GM23338 (cell line): ENCODE measurements around the gene SLAMF9.

Experiments
- EZH2 ChIP-seq: fragments of 200-600 bp; sonication (generic); IDR thresholded peaks from one replicate; pipeline ENCODE4 v1.8.0; 2017; ENCODE audit warnings: antibody characterized with exemption, mild to moderate bottlenecking, low read depth; ENCODE audit not compliant: unreplicated experiment
- EZH2phosphoT487 ChIP-seq: fragments of 200-600 bp; sonication (generic); IDR thresholded peaks from one replicate; pipeline ENCODE4 v1.8.1; 2018; ENCODE audit warnings: antibody characterized with exemption; ENCODE audit not compliant: unreplicated experiment
- NANOG ChIP-seq: IDR thresholded peaks from 2 replicates; pipeline ENCODE4 v1.6.1; 2016; ENCODE audit warnings: antibody characterized with exemption, borderline replicate concordance
- POLR2AphosphoS5 ChIP-seq: IDR thresholded peaks from 2 replicates; pipeline ENCODE4 v1.6.1; 2016; ENCODE audit warnings: antibody characterized with exemption, low read depth
- TF ChIP-seq, protein P1 (sequence below): IDR thresholded peaks from 2 replicates; pipeline ENCODE4 v1.6.1; 2016; ENCODE audit warnings: antibody characterized with exemption
- TF ChIP-seq, protein P2 (sequence below): IDR thresholded peaks from one replicate; pipeline ENCODE4 v1.6.1; 2018; ENCODE audit warnings: antibody characterized with exemption; ENCODE audit not compliant: unreplicated experiment
- TF ChIP-seq, protein P3 (sequence below), 2 experiments: fragments of 200-600 bp in 1 of 2; sonication (generic) in 1 of 2; conservative IDR thresholded peaks; 2 replicates each; pipeline versions ENCODE4 v1.5.1 to v1.6.1; 2016 to 2017; ENCODE audit warnings: antibody characterized with exemption in 2 of 2, low read depth in 2 of 2, mild to moderate bottlenecking in 2 of 2, moderate library complexity in 1 of 2

DNA sequence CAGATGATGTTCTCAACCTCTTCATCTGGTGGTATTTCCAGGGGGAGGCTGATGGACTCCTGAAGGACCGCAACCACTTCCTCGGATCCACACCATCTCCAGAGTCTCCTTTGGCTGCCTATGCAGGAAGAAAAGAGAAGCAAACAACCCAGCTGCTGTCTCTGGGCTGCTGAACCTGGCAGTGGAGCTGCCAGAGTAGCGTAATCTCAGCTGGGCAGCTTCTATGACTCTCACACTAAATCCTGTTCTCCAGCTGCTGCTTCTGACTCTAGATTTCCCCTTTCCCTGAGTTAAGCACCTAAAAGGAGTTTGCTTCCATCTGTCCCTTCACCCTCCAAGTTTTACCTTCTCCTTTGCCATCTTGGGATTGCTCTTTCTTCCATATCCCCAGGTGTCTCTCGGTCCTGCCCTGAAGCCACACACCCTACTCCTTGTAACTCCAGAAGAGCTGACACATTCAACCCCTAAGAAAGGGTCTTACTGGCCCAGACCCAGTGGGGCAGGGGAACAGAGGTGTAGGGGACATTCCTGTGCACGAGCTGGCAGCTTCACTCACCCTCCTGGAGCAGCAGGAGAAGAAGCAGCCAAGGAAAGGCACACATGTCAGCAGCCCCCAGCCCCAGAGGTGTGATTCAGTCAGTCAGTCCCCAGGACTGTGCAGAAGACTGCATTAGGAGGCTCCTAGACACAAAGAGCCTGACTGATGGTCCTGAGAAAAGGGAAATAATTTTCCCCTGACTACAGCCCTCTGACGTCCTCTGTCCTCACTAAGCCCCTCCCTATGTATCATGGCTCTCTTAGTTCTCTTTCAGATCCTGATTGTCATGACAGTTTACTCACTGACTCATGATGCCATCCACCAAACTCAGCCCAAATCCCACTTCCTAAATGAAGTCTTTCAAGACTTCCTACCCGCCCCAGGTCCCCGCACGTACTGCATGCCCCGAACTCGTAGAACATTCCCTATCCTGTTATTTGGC lies at the start of gene SLAMF9:
- TF ChIP-seq EZH2phosphoT487 (no peak), POLR2AphosphoS5 (no peak), EZH2 (no peak), NANOG (no peak)
- TF ChIP-seq, protein P1, sequence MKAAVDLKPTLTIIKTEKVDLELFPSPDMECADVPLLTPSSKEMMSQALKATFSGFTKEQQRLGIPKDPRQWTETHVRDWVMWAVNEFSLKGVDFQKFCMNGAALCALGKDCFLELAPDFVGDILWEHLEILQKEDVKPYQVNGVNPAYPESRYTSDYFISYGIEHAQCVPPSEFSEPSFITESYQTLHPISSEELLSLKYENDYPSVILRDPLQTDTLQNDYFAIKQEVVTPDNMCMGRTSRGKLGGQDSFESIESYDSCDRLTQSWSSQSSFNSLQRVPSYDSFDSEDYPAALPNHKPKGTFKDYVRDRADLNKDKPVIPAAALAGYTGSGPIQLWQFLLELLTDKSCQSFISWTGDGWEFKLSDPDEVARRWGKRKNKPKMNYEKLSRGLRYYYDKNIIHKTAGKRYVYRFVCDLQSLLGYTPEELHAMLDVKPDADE: no peak
- TF ChIP-seq, protein P2, sequence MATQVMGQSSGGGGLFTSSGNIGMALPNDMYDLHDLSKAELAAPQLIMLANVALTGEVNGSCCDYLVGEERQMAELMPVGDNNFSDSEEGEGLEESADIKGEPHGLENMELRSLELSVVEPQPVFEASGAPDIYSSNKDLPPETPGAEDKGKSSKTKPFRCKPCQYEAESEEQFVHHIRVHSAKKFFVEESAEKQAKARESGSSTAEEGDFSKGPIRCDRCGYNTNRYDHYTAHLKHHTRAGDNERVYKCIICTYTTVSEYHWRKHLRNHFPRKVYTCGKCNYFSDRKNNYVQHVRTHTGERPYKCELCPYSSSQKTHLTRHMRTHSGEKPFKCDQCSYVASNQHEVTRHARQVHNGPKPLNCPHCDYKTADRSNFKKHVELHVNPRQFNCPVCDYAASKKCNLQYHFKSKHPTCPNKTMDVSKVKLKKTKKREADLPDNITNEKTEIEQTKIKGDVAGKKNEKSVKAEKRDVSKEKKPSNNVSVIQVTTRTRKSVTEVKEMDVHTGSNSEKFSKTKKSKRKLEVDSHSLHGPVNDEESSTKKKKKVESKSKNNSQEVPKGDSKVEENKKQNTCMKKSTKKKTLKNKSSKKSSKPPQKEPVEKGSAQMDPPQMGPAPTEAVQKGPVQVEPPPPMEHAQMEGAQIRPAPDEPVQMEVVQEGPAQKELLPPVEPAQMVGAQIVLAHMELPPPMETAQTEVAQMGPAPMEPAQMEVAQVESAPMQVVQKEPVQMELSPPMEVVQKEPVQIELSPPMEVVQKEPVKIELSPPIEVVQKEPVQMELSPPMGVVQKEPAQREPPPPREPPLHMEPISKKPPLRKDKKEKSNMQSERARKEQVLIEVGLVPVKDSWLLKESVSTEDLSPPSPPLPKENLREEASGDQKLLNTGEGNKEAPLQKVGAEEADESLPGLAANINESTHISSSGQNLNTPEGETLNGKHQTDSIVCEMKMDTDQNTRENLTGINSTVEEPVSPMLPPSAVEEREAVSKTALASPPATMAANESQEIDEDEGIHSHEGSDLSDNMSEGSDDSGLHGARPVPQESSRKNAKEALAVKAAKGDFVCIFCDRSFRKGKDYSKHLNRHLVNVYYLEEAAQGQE: no peak
- TF ChIP-seq, protein P3, sequence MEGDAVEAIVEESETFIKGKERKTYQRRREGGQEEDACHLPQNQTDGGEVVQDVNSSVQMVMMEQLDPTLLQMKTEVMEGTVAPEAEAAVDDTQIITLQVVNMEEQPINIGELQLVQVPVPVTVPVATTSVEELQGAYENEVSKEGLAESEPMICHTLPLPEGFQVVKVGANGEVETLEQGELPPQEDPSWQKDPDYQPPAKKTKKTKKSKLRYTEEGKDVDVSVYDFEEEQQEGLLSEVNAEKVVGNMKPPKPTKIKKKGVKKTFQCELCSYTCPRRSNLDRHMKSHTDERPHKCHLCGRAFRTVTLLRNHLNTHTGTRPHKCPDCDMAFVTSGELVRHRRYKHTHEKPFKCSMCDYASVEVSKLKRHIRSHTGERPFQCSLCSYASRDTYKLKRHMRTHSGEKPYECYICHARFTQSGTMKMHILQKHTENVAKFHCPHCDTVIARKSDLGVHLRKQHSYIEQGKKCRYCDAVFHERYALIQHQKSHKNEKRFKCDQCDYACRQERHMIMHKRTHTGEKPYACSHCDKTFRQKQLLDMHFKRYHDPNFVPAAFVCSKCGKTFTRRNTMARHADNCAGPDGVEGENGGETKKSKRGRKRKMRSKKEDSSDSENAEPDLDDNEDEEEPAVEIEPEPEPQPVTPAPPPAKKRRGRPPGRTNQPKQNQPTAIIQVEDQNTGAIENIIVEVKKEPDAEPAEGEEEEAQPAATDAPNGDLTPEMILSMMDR (conservative IDR thresholded peaks at IDR 0.05; ENCODE audit: low read depth in 2 of 2): no peak
